Endothelial cell of umbilical vein (primary cell): ENCODE measurements around the gene LRRK1.

Source experiments
- EZH2 ChIP-seq: IDR thresholded peaks from 2 replicates; pipeline ENCODE4 v1.6.1; 2012; ENCODE audit warnings: borderline replicate concordance, low read depth, mild to moderate bottlenecking, moderate library complexity, low read length, inconsistent platforms; ENCODE audit not compliant: severe bottlenecking
- FOS ChIP-seq: IDR thresholded peaks from 2 replicates; pipeline ENCODE4 v1.6.1; 2011; ENCODE audit warnings: mild to moderate bottlenecking, low read length, moderate library complexity, borderline replicate concordance; ENCODE audit not compliant: insufficient read depth
- MYC ChIP-seq: IDR thresholded peaks from one replicate; pipeline ENCODE4 v1.6.1; 2011; ENCODE audit warnings: mild to moderate bottlenecking, low read depth, low read length
- POLR2A ChIP-seq: IDR thresholded peaks from 2 replicates; pipeline ENCODE4 v1.6.1; 2012; ENCODE audit warnings: low read depth, mild to moderate bottlenecking, control low read depth, low read length
- POLR2AphosphoS5 ChIP-seq: IDR thresholded peaks from 2 replicates; pipeline ENCODE4 v1.6.1; 2012; ENCODE audit warnings: low read depth, mild to moderate bottlenecking, control low read depth, low read length, moderate library complexity; ENCODE audit not compliant: insufficient read depth
- TF ChIP-seq, protein P1 (sequence below), 2 donors: IDR thresholded peaks; 1 replicate in 1 of 2; 2 replicates in 1 of 2; pipeline ENCODE4 v1.5.1; 2011; ENCODE audit warnings: low read length in 2 of 2, mild to moderate bottlenecking in 2 of 2, moderate library complexity in 2 of 2, control low read depth in 1 of 2, inconsistent platforms in 1 of 2, low read depth in 1 of 2; ENCODE audit not compliant: insufficient read depth in 1 of 2; ENCODE audit errors: extremely low read depth in 1 of 2
- TF ChIP-seq, protein P2 (sequence below): IDR thresholded peaks from 2 replicates; pipeline ENCODE4 v1.6.1; 2011; ENCODE audit not compliant: insufficient read depth, insufficient read length

DNA sequence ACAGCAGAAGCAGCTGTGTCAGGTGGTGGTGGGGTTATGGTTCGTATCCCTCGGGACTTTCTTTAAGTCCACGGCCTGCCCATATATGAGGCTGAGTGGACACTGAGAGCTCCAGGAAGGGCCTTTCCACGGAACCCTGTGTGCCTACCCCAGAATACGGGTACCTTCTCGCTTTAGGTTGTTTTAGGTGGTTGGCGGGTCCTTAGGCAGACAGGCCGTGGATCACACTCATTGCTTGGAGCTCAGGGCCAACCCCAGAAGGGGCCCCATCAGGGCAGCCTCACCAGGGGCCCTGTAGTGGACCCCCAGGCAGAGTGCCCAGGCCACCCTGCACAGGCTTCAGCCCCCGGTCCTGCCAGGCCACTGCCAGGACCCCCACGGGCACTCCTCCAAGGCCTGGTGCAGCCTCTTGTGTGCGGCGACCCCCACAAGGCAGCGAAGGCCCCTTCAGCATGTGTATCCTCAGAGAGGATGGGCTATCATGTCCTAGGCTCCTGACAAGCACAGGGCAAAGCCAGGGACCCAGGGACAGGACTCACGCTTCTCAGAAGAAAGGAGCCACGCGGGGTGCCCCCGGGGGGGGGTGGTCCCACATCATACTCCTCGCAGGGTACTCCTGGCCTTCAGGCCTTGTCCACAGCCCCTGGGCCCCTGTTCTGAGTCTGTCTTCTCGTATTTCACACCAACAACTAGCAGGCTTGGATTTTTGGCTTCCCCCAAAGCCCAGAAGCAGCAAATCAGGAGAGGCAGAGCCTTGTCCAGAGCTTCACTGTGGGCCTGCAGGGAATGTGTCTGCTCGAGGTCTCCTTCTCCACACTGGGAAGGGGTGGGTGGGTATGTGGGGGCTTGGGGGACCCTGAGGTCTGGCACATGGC, 93.4 kb downstream of the LRRK1 start:
- TF ChIP-seq, protein P1, sequence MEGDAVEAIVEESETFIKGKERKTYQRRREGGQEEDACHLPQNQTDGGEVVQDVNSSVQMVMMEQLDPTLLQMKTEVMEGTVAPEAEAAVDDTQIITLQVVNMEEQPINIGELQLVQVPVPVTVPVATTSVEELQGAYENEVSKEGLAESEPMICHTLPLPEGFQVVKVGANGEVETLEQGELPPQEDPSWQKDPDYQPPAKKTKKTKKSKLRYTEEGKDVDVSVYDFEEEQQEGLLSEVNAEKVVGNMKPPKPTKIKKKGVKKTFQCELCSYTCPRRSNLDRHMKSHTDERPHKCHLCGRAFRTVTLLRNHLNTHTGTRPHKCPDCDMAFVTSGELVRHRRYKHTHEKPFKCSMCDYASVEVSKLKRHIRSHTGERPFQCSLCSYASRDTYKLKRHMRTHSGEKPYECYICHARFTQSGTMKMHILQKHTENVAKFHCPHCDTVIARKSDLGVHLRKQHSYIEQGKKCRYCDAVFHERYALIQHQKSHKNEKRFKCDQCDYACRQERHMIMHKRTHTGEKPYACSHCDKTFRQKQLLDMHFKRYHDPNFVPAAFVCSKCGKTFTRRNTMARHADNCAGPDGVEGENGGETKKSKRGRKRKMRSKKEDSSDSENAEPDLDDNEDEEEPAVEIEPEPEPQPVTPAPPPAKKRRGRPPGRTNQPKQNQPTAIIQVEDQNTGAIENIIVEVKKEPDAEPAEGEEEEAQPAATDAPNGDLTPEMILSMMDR (IDR thresholded peaks at IDR 0.05; ENCODE audit: extremely low read depth in 1 of 2, insufficient read depth in 1 of 2, low read depth in 1 of 2, low read length in 2 of 2): no peak
- TF ChIP-seq EZH2 (no peak), POLR2AphosphoS5 (no peak), POLR2A (no peak), MYC (no peak), FOS (no peak)
- TF ChIP-seq, protein P2, sequence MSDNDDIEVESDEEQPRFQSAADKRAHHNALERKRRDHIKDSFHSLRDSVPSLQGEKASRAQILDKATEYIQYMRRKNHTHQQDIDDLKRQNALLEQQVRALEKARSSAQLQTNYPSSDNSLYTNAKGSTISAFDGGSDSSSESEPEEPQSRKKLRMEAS: no peak
